ENCODE data around the gene VPS11. TPM values are rescaled to one million over a fixed set of nuclear protein-coding genes. Genes with fewer than 3 reads are reported as not detected.

Gene VPS11
- total and polyA plus RNA-seq, 10 donors: 30.1 to 66.7 (median 43.6) TPM

DNA sequence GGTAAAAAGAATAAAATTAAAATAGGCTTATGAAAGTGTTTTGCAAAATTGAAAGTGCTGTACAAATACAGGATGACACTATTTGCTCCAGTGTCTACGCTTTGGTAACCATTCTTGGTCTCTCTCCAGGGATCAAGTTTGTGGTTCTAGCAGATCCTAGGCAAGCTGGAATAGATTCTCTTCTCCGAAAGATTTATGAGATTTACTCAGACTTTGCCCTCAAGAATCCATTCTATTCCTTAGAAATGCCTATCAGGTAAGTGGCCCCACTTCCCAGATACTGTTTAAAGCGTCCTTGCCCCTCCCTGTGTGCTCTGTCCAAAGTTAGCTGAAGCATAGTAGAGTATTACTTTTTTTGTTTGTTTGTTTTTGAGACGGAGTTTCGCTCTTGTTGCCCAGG lies 46.0 kb upstream of the VPS11 start:
- 90 to 95% (median 94%) methylated on average over 5 of the region's 5 CpGs for WGBS, 5 donors
- Histone ChIP-seq H3K9me3 (no peaks in the 10 kb centered on the region), H3K27ac (peak overlapping the region in 1 of 8 donors; percentile 8), H3K4me1 (peaks cover 27 to 81% (median 58%) of the 10 kb centered on the region in 6 donors), H3K27me3 (replicated peaks in 1 of 7) (no peaks in the 10 kb centered on the region), H3K36me3 (peaks cover 0 to 73% (median 46%) of the 10 kb centered on the region in 6 donors), H3K4me3 (peak overlapping the region in 1 of 8 donors; percentile 3)
- no peak for DNase-seq
- intact Hi-C loops (cut with DNase I; ENCODE audit: low total_unique reads): no loop called here
- TF ChIP-seq, protein P1, sequence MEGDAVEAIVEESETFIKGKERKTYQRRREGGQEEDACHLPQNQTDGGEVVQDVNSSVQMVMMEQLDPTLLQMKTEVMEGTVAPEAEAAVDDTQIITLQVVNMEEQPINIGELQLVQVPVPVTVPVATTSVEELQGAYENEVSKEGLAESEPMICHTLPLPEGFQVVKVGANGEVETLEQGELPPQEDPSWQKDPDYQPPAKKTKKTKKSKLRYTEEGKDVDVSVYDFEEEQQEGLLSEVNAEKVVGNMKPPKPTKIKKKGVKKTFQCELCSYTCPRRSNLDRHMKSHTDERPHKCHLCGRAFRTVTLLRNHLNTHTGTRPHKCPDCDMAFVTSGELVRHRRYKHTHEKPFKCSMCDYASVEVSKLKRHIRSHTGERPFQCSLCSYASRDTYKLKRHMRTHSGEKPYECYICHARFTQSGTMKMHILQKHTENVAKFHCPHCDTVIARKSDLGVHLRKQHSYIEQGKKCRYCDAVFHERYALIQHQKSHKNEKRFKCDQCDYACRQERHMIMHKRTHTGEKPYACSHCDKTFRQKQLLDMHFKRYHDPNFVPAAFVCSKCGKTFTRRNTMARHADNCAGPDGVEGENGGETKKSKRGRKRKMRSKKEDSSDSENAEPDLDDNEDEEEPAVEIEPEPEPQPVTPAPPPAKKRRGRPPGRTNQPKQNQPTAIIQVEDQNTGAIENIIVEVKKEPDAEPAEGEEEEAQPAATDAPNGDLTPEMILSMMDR (IDR thresholded peaks at IDR 0.05 in 8 of 11, conservative IDR thresholded peaks at IDR 0.05 in 3 of 11): no peak
- TF ChIP-seq POLR2A (IDR thresholded peaks at IDR 0.05) (no peak), POLR2AphosphoS5 (IDR thresholded peaks at IDR 0.05) (no peak)

DNA sequence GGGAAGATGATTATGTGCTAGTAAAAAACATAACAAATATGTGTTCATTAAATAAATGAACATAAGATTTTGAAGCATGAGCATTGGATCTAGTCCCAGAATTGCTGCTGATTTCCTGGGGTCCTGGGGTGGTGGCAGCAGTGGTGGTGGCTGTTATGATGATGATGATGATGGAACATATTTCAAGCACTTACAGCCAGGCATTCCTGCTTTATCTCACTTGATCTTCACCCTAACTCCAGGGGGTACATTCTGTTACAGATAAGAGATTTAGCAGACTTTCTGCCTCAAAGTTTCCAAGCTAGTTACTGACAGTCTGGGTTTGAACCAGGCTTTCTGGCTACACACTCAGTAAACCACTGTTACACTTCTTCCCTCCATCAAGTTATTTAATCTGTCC lies 43.9 kb upstream of the VPS11 start:
- intact Hi-C loops (cut with DNase I; ENCODE audit: low total_unique reads): no loop called here
- Histone ChIP-seq H3K36me3 (peaks cover 0 to 87% (median 46%) of the 10 kb centered on the region in 6 donors), H3K4me3 (no peak overlapping the region), H3K27ac (peak overlapping the region in 6 of 8 donors; percentile 60 to 77 (median 74)), H3K27me3 (replicated peaks in 1 of 7) (no peaks in the 10 kb centered on the region), H3K9me3 (no peaks in the 10 kb centered on the region), H3K4me1 (peaks cover 19 to 80% (median 52%) of the 10 kb centered on the region in 6 donors)
- DNase-seq: peak; percentile 14
- TF ChIP-seq POLR2A (IDR thresholded peaks at IDR 0.05): no peak
- TF ChIP-seq, protein P1 (IDR thresholded peaks at IDR 0.05 in 8 of 11, conservative IDR thresholded peaks at IDR 0.05 in 3 of 11): no peak
- TF ChIP-seq POLR2AphosphoS5 (IDR thresholded peaks at IDR 0.05): no peak

DNA sequence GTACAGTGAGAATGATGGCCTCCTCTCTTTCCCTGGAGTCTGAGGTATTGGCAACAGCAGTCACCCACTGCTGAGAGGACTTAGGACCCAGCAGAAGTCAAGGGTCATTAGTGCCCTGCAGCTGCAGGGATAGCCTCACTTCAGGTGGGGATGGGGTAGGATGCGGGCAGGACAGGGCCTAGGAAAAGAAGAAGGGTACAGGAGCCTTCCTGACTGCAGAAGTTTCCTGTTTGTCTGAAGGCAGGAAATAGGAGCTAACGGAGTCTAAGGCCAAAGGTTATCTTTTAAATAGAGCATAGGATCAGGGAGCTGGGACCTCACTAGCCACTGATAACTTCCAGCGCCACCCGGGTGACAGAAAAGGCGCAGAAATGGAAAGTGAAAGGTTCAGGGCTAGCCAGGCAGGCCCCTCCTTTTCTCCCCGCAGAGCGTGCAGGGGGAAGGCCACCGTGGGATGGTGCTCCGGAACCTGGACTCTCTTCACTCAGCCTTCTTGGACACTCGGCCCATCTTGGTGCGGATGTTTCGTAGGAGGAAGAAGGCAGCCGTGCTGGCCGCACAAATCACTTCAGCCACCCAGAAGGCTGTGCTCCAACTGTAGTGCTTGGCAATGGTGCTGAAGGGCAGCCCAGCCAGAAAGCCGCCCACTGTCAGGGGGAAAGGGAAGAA lies 43.1 kb upstream of the VPS11 start:
- WGBS, 5 donors: 50 to 75% (median 75%) methylated on average over 15 of the region's 15 CpGs
- Histone ChIP-seq H3K27ac (peak overlapping the region; percentile 29 to 77 (median 70)), H3K9me3 (no peaks in the 10 kb centered on the region), H3K4me3 (peak overlapping the region in 2 of 8 donors; percentile 1 to 24), H3K4me1 (peaks cover 22 to 80% (median 55%) of the 10 kb centered on the region in 6 donors), H3K27me3 (replicated peaks in 1 of 7) (no peaks in the 10 kb centered on the region), H3K36me3 (peaks cover 0 to 87% (median 46%) of the 10 kb centered on the region in 6 donors)
- intact Hi-C loops (cut with DNase I; ENCODE audit: low total_unique reads): no loop called here
- DNase-seq: peak; percentile 77
- TF ChIP-seq POLR2A (IDR thresholded peaks at IDR 0.05): no peak
- peak in 2 of 3 donors; percentile 54 to 60 for TF ChIP-seq POLR2AphosphoS5 (IDR thresholded peaks at IDR 0.05)

DNA sequence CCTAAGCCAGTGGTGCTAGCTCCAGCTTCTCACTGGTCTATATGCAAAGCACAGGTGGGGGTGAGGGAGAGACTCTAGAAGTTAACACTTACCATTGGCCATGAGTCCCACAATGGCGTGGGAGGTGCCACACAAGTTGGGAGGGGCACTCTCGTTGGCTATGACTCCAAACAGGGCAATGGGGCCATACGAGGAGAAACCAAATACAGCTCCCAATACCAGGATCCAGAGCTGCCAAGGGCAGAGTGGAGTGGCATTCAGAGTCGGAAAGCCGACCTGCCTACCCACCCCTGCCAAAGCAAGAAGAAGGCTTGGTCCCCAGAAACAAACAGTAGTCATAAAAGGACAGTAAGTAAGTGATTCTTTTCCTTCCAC lies 42.5 kb upstream of the VPS11 start:
- intact Hi-C loops (cut with DNase I; ENCODE audit: low total_unique reads): no loop called here
- Histone ChIP-seq H3K4me1 (peaks cover 22 to 80% (median 55%) of the 10 kb centered on the region in 6 donors), H3K27ac (peak overlapping the region; percentile 29 to 77 (median 70)), H3K9me3 (no peaks in the 10 kb centered on the region), H3K4me3 (peak overlapping the region in 2 of 8 donors; percentile 1 to 24), H3K36me3 (peaks cover 0 to 85% (median 46%) of the 10 kb centered on the region in 6 donors), H3K27me3 (replicated peaks in 1 of 7) (no peaks in the 10 kb centered on the region)
- DNase-seq: peak; percentile 57
- WGBS, 5 donors: 63 to 89% (median 72%) methylated on average over 5 of the region's 5 CpGs
- no peak for TF ChIP-seq POLR2A (IDR thresholded peaks at IDR 0.05)
- TF ChIP-seq POLR2AphosphoS5 (IDR thresholded peaks at IDR 0.05): peak in 2 of 3 donors; percentile 2 to 20
- TF ChIP-seq, protein P1 (IDR thresholded peaks at IDR 0.05 in 8 of 11, conservative IDR thresholded peaks at IDR 0.05 in 3 of 11): no peak

All from spleen (tissue), 11 donors.